ENCODE measurements around the gene MPG. TPM values are rescaled to one million over a fixed set of nuclear protein-coding genes. Genes with fewer than 3 reads are reported as not detected.

The MPG gene
- total RNA-seq, 4 donors from 2014 or later, result 22.3 to 63.2 (median 51.2) TPM

DNA sequence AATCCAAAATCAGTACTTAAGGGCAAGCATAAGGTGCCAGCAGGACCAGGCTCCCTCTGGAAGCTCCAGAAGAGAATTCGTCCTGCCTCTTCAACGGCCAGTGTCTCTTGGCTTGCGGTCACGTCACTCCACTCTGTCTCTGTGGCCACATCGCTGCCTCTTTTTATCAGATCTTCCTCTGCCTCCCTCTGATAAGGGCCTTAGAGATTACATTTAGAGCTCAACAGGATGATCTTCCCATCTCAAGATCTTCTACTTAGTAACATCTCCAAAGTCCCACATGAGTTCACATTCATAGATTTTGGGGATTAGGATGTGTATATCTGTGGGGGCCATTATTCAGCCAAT is 16.9 kb downstream of the MPG start:
- WGBS, 2 donors (ENCODE audit: low coverage in 1 of 2), result 95 to 98% methylated on average over 5 of the region's 5 CpGs
- intact Hi-C loops (cut with DNase I; ENCODE audit: low total_unique reads) (no loop called here), in situ Hi-C loops (cut with MboI; ENCODE audit: low pct_ligation_motif_present in 1 of 4, low pct_unique_long_range_greater_than_20kb in 1 of 4, low sequenced_read_pairs in 3 of 4) (no loop called here)
- Histone ChIP-seq H3K27ac (no peak overlapping the region), H3K4me1 (peaks cover 0 to 8% (median 0%) of the 10 kb centered on the region in 4 donors), H3K36me3 (no peaks in the 10 kb centered on the region), H3K27me3 (no peaks in the 10 kb centered on the region), H3K4me3 (no peak overlapping the region), H3K9me3 (no peaks in the 10 kb centered on the region)
- DNase-seq, result no peak
- no peak for TF ChIP-seq POLR2A (IDR thresholded peaks at IDR 0.05)
- TF ChIP-seq EP300 (IDR thresholded peaks at IDR 0.05; ENCODE audit: low read depth), result no peak
- TF ChIP-seq POLR2AphosphoS5 (IDR thresholded peaks at IDR 0.05), result no peak
- TF ChIP-seq, protein P1, sequence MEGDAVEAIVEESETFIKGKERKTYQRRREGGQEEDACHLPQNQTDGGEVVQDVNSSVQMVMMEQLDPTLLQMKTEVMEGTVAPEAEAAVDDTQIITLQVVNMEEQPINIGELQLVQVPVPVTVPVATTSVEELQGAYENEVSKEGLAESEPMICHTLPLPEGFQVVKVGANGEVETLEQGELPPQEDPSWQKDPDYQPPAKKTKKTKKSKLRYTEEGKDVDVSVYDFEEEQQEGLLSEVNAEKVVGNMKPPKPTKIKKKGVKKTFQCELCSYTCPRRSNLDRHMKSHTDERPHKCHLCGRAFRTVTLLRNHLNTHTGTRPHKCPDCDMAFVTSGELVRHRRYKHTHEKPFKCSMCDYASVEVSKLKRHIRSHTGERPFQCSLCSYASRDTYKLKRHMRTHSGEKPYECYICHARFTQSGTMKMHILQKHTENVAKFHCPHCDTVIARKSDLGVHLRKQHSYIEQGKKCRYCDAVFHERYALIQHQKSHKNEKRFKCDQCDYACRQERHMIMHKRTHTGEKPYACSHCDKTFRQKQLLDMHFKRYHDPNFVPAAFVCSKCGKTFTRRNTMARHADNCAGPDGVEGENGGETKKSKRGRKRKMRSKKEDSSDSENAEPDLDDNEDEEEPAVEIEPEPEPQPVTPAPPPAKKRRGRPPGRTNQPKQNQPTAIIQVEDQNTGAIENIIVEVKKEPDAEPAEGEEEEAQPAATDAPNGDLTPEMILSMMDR (IDR thresholded peaks at IDR 0.05), result no peak

DNA sequence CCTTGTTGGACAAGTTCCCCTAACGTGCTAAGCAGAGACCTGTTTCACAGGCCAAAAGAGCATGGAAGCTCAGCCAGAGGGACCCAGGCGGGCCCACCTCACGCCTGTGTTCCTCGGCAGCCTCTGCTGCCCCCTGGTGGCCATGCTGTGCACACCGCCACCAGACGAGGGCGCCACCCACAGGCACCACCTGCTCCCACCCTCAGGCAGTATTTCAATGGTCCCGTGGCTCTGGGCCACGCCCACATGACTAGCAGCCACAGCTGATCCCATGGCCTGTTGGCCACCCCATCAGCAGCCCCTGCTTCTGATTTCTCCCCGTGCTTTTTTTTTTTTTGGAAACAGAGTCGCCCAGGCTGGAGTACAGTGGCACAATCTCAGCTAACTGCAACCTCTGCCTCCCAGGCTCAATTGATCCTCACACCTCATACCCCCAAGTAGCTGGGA is 18.9 kb downstream of the MPG start:
- no peaks in the 10 kb centered on the region for H3K27me3 ChIP-seq
- peaks cover 0 to 11% (median 0%) of the 10 kb centered on the region in 4 donors for H3K4me1 ChIP-seq
- H3K4me3 ChIP-seq, result no peak overlapping the region
- TF ChIP-seq, protein P1 (IDR thresholded peaks at IDR 0.05), result peak; percentile 97 to 100 (median 99)
- TF ChIP-seq POLR2AphosphoS5 (IDR thresholded peaks at IDR 0.05) (peak in 2 of 3 donors; percentile 45 to 53), EP300 (IDR thresholded peaks at IDR 0.05; ENCODE audit: low read depth) (no peak), POLR2A (IDR thresholded peaks at IDR 0.05) (no peak)
- in situ Hi-C loops (cut with MboI; ENCODE audit: low pct_ligation_motif_present in 1 of 4, low pct_unique_long_range_greater_than_20kb in 1 of 4, low sequenced_read_pairs in 3 of 4), result no loop called here
- peak; percentile 91 for DNase-seq
- no peak overlapping the region for H3K27ac ChIP-seq
- H3K9me3 ChIP-seq, result no peaks in the 10 kb centered on the region
- intact Hi-C loops (cut with DNase I; ENCODE audit: low total_unique reads), result loop anchor here (2.0 kb wide), 1 partner anchor 30 kb away; no protein-coding TSS in a partner anchor
- H3K36me3 ChIP-seq, result no peaks in the 10 kb centered on the region
- WGBS, 2 donors (ENCODE audit: low coverage in 1 of 2), result 0 to 19% methylated on average over 2 to 6 of the region's 11 CpGs

DNA sequence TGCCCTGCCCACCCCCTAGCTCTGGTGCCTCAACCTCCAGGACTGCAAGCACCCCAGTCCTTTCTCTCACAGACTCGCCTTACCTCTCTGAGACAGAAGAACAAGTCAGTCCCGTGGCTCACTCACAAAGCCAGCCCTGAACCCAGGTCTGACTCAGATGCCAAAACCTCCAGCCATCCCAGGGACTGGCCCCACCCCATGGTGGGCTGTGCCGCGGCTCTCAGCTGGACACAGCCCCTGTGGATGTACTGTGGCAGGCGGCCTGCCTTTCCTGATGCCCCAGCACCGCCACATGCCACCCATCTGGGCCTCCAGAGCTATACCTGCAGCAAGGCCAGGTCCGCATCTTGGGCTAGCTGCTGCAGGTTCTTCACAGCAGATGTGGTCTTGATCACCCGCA is 19.8 kb downstream of the MPG start:
- 87% methylated on average over 8 of the region's 8 CpGs; no CpG with 5 or more reads in 1 of the 2 donors for WGBS, 2 donors (ENCODE audit: low coverage in 1 of 2)
- intact Hi-C loops (cut with DNase I; ENCODE audit: low total_unique reads), result loop anchor here (2.0 kb wide), 1 partner anchor 31 kb away; no protein-coding TSS in a partner anchor
- Histone ChIP-seq H3K9me3 (no peaks in the 10 kb centered on the region), H3K4me3 (no peak overlapping the region), H3K27me3 (no peaks in the 10 kb centered on the region), H3K36me3 (no peaks in the 10 kb centered on the region), H3K4me1 (peaks cover 0 to 11% (median 0%) of the 10 kb centered on the region in 4 donors), H3K27ac (no peak overlapping the region)
- in situ Hi-C loops (cut with MboI; ENCODE audit: low pct_ligation_motif_present in 1 of 4, low pct_unique_long_range_greater_than_20kb in 1 of 4, low sequenced_read_pairs in 3 of 4), result no loop called here
- TF ChIP-seq POLR2A (IDR thresholded peaks at IDR 0.05) (no peak), POLR2AphosphoS5 (IDR thresholded peaks at IDR 0.05) (no peak), EP300 (IDR thresholded peaks at IDR 0.05; ENCODE audit: low read depth) (no peak)
- TF ChIP-seq, protein P1 (IDR thresholded peaks at IDR 0.05), result no peak
- no peak for DNase-seq

DNA sequence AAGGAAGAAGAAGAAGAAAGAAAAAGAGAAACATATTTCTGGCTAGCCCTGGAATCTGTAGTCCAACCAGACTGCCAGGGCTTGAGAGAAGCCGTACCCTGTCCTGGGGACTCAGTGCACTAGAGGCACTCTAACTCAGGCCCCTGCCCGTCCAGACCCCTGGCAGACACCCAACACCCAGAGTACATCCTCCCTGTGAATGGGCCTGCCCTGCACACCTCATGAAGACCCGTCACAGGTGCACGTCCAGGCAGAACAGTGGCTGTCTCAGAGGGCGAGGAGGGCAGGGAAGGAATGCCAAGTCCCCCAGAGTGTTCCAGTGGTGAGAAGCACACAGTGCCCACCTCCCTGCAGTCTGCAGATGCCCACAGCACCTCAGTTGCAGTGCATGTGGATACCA is 23.0 kb downstream of the MPG start:
- no peak overlapping the region for H3K4me3 ChIP-seq
- intact Hi-C loops (cut with DNase I; ENCODE audit: low total_unique reads), result no loop called here
- no peak overlapping the region for H3K27ac ChIP-seq
- 83% methylated on average over 5 of the region's 5 CpGs; no CpG with 5 or more reads in 1 of the 2 donors for WGBS, 2 donors (ENCODE audit: low coverage in 1 of 2)
- H3K4me1 ChIP-seq, result peaks cover 0 to 11% (median 0%) of the 10 kb centered on the region in 4 donors
- in situ Hi-C loops (cut with MboI; ENCODE audit: low pct_ligation_motif_present in 1 of 4, low pct_unique_long_range_greater_than_20kb in 1 of 4, low sequenced_read_pairs in 3 of 4), result no loop called here
- H3K27me3 ChIP-seq, result no peaks in the 10 kb centered on the region
- no peak for TF ChIP-seq POLR2A (IDR thresholded peaks at IDR 0.05)
- no peak for TF ChIP-seq POLR2AphosphoS5 (IDR thresholded peaks at IDR 0.05)
- TF ChIP-seq, protein P1 (IDR thresholded peaks at IDR 0.05), result no peak
- TF ChIP-seq EP300 (IDR thresholded peaks at IDR 0.05; ENCODE audit: low read depth), result no peak
- no peaks in the 10 kb centered on the region for H3K36me3 ChIP-seq
- H3K9me3 ChIP-seq, result no peaks in the 10 kb centered on the region
- no peak for DNase-seq
